HTR-8/SVneo (cell line): ENCODE measurements around the gene CCDC126.

Experiments used
- DNase-seq: peaks from one replicate; pipeline ENCODE4 v3.0.0; 2011; ENCODE audit warnings: low spot score, mixed read lengths; ENCODE audit not compliant: insufficient read length
- FAIRE-seq: peaks from 2 replicates; lab custom pipeline; 2011; peaks lifted over from hg19 to GRCh38; lab: Jason Lieb, UNC

The CCDC126 gene

DNA sequence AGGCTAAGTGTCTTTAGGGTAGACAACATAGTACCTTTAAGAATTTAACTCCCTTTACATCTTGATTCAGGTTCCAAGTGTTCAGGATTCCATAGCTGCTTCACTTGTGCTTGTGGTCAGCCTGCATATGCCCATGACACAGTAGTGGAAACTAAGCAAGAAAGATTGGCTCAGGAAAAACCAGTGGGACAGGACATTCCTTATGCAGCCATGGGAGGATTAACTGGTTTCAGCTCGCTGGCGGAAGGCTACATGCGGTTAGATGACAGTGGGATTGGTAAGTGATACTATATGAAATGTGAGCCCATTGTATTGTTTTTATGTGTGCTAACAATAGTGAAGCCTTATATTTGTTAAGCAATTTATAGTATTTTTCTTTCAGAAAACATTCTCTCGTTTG is 94.1 kb downstream of the CCDC126 start:
- DNase-seq = no peak
- no peak for FAIRE-seq

DNA sequence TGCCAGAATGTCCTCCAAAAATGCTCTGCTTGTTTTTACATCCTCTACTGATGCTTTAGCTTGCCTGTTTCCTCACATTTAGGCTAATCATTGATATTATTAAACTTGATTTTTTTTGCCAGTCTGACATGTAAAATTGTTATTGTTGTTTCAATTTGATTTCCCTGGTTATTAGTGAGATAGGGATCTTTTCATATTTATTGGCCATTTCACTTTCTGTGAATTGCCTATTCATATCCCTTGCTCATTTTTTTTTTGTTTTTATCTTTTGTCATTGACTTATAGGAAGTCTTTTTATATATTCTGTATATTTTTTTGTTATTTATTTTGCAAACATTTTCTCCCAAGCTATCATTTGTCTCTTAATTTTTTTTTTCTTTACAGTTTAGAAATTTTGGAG is 96.0 kb downstream of the CCDC126 start:
- no peak for DNase-seq
- FAIRE-seq = no peak
